Keratinocyte (primary cell): ENCODE results near the gene EIF1AD. TPM values are rescaled to one million over a fixed set of nuclear protein-coding genes. Genes with fewer than 3 reads are reported as not detected.
"Not testable (repeated sequence)": the region's sequence is repeated elsewhere in the genome, so short reads cannot be mapped to it uniquely, and the experiment has no call there.

ENCODE experiments used
- DNase-seq: peaks from one replicate; pipeline ENCODE4 v3.0.0-alpha.2; 2011; ENCODE audit warnings: low read depth, missing footprints, low spot score
- FAIRE-seq: peaks from 2 replicates; lab custom pipeline; 2011; peaks lifted over from hg19 to GRCh38; lab: Jason Lieb, UNC
- H2AFZ ChIP-seq: 2 replicates; pipeline ENCODE4 v1.6.0; 2012; ENCODE audit warnings: low read length, control low read depth, inconsistent platforms; ENCODE audit not compliant: control insufficient read depth
- H3K27ac ChIP-seq: 2 replicates; pipeline ENCODE4 v1.5.1; 2011; ENCODE audit warnings: low read length; ENCODE audit not compliant: control insufficient read depth, insufficient read depth
- H3K27me3 ChIP-seq: 3 replicates; pipeline ENCODE4 v1.6.0; 2011; ENCODE audit warnings: low read length; ENCODE audit not compliant: control insufficient read depth, insufficient read depth; ENCODE audit errors: extremely low read depth
- H3K36me3 ChIP-seq, 2 experiments: 2 replicates in 1 of 2; 3 replicates in 1 of 2; pipeline ENCODE4 v1.5.1; 2011; ENCODE audit warnings: low read length in 2 of 2, mild to moderate bottlenecking in 1 of 2; ENCODE audit not compliant: control insufficient read depth in 2 of 2, insufficient read depth in 2 of 2; ENCODE audit errors: extremely low read depth in 1 of 2
- H3K4me1 ChIP-seq: 3 replicates; pipeline ENCODE4 v1.5.1; 2011; ENCODE audit warnings: low read length; ENCODE audit not compliant: control insufficient read depth, insufficient read depth; ENCODE audit errors: extremely low read depth
- H3K4me2 ChIP-seq: 3 replicates; pipeline ENCODE4 v1.6.0; 2011; ENCODE audit warnings: low read depth, low read length; ENCODE audit not compliant: control insufficient read depth, insufficient read depth; ENCODE audit errors: extremely low read depth
- H3K4me3 ChIP-seq, 3 experiments: fragments of 200-600 bp in 1 of 3; sonication (generic) in 1 of 3; 2 replicates in 2 of 3; 3 replicates in 1 of 3; pipeline ENCODE4 v1.5.1; 2011 to 2016; ENCODE audit warnings: low read length in 3 of 3, mild to moderate bottlenecking in 3 of 3, control low read depth in 2 of 3, inconsistent platforms in 1 of 3, low read depth in 1 of 3, mixed read lengths in 1 of 3, mixed run types in 1 of 3, moderate library complexity in 1 of 3; ENCODE audit not compliant: control insufficient read depth in 2 of 3, insufficient read depth in 2 of 3; ENCODE audit errors: extremely low read depth in 1 of 3
- H3K79me2 ChIP-seq: 2 replicates; pipeline ENCODE4 v1.6.0; 2012; ENCODE audit warnings: low read length; ENCODE audit not compliant: control insufficient read depth, insufficient read depth
- H3K9ac ChIP-seq: 3 replicates; pipeline ENCODE4 v1.6.0; 2011; ENCODE audit warnings: low read length; ENCODE audit not compliant: control insufficient read depth, insufficient read depth; ENCODE audit errors: extremely low read depth
- H3K9me1 ChIP-seq: 3 replicates; pipeline ENCODE4 v1.6.0; 2011; ENCODE audit warnings: low read length; ENCODE audit not compliant: control insufficient read depth, insufficient read depth; ENCODE audit errors: extremely low read depth
- H3K9me3 ChIP-seq: 2 replicates; pipeline ENCODE4 v1.5.1; 2012; ENCODE audit warnings: low read depth, low read length; ENCODE audit not compliant: control insufficient read depth
- H4K20me1 ChIP-seq: 3 replicates; pipeline ENCODE4 v1.6.0; 2011; ENCODE audit warnings: low read length; ENCODE audit not compliant: control insufficient read depth, insufficient read depth; ENCODE audit errors: extremely low read depth
- CTCF ChIP-seq, 3 experiments: IDR thresholded peaks in 1 of 3; conservative IDR thresholded peaks in 1 of 3; optimal IDR thresholded peaks in 1 of 3; 2 replicates in 2 of 3; 3 replicates in 1 of 3; pipeline versions ENCODE3 to v1.5.1; 2011; ENCODE audit warnings: low read length in 3 of 3, mild to moderate bottlenecking in 3 of 3, moderate library complexity in 2 of 3, control low read depth in 1 of 3, inconsistent platforms in 1 of 3; ENCODE audit not compliant: insufficient read depth in 2 of 3; ENCODE audit errors: extremely low read depth in 1 of 3
- EZH2 ChIP-seq: IDR thresholded peaks from one replicate; pipeline ENCODE4 v1.6.1; 2012; ENCODE audit warnings: inconsistent platforms, mild to moderate bottlenecking, low read length, moderate library complexity
- dilution Hi-C: fragments of 300-500 bp; cut with MboI; formaldehyde crosslinking; loops from one replicate; pipeline ENCODE4 v1.7.0; 2020; ENCODE audit warnings: low sequenced_read_pairs; ENCODE audit not compliant: extremely low pct_ligation_motif_present
- polyA plus RNA-seq, 5 experiments: library from polyadenylated mRNA; depleted of rRNA in 3 of 5; stranded (reverse) in 3 of 5; stranded (forward) in 1 of 5; unstranded in 1 of 5; fragments of >200 nt; gene quantifications; 1 replicate in 1 of 5; 2 replicates in 3 of 5; 3 replicates in 1 of 5; pipeline versions ENCODE4 v1.2.1 to v1.2.3, GENCODE V29; 2011 to 2012; ENCODE audit warnings: missing spikeins in 2 of 5, low read depth in 1 of 5, low replicate concordance in 1 of 5

EIF1AD gene
- polyA plus RNA-seq, 1 donor (not counting 4 experiments of a cell fraction or from before 2014, with no cell fraction given) = 29.6 TPM

GRCh38 chr11:65950711-65951110, 51.2 kb downstream of the EIF1AD start:
- H3K4me1 ChIP-seq, H3K27me3 ChIP-seq, H3K9me1 ChIP-seq, H3K36me3 ChIP-seq, H2AFZ ChIP-seq, DNase-seq, H3K9me3 ChIP-seq, dilution Hi-C loops, H4K20me1 ChIP-seq, FAIRE-seq, H3K27ac ChIP-seq, H3K4me3 ChIP-seq, H3K79me2 ChIP-seq, H3K4me2 ChIP-seq, H3K9ac ChIP-seq: not testable (repeated sequence)

GRCh38 chr11:65947603-65948125, 54.3 kb downstream of the EIF1AD start:
- FAIRE-seq = no peak
- TF ChIP-seq CTCF (optimal IDR thresholded peaks at IDR 0.05 in 1 of 3, IDR thresholded peaks at IDR 0.05 in 1 of 3, conservative IDR thresholded peaks at IDR 0.05 in 1 of 3; ENCODE audit: extremely low read depth in 1 of 3, insufficient read depth in 2 of 3, low read length in 3 of 3) (no peak), EZH2 (no peak)

GRCh38 chr11:65947133-65947532, 54.8 kb downstream of the EIF1AD start:
- H3K36me3 ChIP-seq = no peaks in the 10 kb centered on the region
- FAIRE-seq (no peak), DNase-seq (no peak)
- dilution Hi-C loops = no loop called here
- H3K4me2 ChIP-seq = no peak overlapping the region
- TF ChIP-seq CTCF (optimal IDR thresholded peaks at IDR 0.05 in 1 of 3, IDR thresholded peaks at IDR 0.05 in 1 of 3, conservative IDR thresholded peaks at IDR 0.05 in 1 of 3; ENCODE audit: extremely low read depth in 1 of 3, insufficient read depth in 2 of 3, low read length in 3 of 3) (no peak), EZH2 (no peak)
- peaks cover 4% of the 10 kb centered on the region for H3K27me3 ChIP-seq
- no peaks in the 10 kb centered on the region for H3K9me3 ChIP-seq
- H3K79me2 ChIP-seq = no peaks in the 10 kb centered on the region
- H3K27ac ChIP-seq = no peak overlapping the region
- H4K20me1 ChIP-seq = no peaks in the 10 kb centered on the region
- H3K4me3 ChIP-seq = no peak overlapping the region
- no peak overlapping the region for H2AFZ ChIP-seq
- H3K9me1 ChIP-seq = no peaks in the 10 kb centered on the region
- H3K4me1 ChIP-seq = no peaks in the 10 kb centered on the region
- H3K9ac ChIP-seq = no peak overlapping the region

More at GRCh38 chr11:65947603-65948125, 54.3 kb downstream of the EIF1AD start:
- dilution Hi-C loops = no loop called here
- Histone ChIP-seq H3K4me2 (no peak overlapping the region), H3K27ac (no peak overlapping the region), H4K20me1 (no peaks in the 10 kb centered on the region), H3K36me3 (no peaks in the 10 kb centered on the region), H3K4me3 (no peak overlapping the region), H3K4me1 (no peaks in the 10 kb centered on the region), H3K9ac (no peak overlapping the region), H2AFZ (no peak overlapping the region), H3K9me1 (no peaks in the 10 kb centered on the region), H3K79me2 (no peaks in the 10 kb centered on the region), H3K9me3 (no peaks in the 10 kb centered on the region), H3K27me3 (peaks cover 4% of the 10 kb centered on the region)
- no peak for DNase-seq
